Nucleus accumbens (tissue), 56 donors: ENCODE measurements around the gene NASP.

Experiments used
- DNase-seq, 56 donors: peaks; one replicate each; lab custom pipeline; 2025; lab: John Stamatoyannopoulos, UW

The NASP gene

DNA sequence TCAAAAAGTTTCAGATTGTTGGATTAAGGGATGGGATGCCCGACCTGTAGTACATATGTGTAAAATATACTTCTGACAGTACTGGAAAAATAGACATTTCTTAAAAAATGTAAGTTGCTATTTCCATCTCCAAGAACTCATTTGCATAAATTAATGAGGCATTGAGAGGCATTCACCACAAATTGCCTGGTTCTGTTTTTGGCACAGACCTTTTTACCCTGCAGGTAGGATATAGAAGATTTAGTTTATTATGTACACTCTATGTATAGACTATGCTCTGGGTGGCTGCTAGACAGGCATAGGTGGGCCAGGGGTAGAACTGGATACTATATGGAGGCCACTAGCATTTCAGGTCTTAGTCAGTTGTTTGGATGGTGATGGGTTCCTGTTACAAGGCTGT, 32.0 kb downstream of the NASP start:
- DNase-seq: no peak

DNA sequence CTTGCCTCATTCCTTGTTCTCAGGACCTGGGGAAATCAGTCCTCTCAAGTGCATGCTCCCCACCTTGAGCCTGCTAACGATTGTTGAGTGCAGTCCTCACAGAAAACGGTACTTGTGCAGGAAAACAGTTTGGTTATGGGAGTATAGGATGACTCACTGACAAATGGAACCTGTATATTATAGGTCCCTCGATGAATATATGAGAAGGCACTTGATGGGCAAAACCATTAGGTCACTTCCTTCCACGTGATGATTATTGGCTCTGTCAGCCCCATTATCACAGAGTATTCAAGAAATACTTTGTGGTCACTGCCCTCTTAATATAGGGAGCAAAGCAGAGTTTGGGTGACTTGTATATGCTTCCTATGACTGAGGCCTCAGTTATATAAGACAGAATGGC, 33.8 kb downstream of the NASP start:
- DNase-seq: no peak

DNA sequence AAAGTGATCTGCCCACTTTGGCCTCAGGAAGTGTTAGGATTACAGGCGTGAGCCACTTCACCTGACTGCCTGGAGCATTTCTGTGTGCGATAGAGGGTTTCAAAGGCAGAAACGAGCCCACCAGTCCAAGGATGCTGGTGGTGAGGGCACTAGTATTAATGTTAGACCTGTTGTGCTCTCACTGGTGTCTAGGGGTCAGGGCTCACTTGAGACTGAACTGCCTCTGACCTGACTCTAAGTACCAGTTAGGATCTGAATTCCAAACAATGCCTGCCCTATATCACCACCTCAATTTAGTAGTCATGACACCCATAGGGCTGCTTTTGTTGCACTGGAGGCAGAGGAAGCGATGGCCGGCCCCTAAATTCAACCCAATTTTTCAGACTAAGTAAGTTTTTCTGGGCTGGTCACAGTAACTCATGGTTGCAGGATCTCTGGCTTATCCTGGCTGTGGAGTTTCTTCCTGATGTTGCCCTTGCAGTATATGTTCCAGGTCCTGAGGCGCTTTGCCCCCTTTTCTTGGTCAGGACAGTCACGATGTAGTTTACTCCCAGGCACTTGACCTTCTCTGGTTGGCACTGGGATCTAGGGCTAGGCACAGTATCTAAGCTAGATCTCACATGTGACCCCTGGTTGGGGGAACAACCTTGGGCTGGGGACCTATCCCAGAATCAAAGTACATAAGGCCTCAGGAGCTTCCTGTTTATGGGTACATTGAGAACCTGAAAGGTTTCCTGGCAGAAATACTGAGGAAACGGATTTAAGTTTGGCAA, 35.5 kb downstream of the NASP start:
- no peak for DNase-seq

DNA sequence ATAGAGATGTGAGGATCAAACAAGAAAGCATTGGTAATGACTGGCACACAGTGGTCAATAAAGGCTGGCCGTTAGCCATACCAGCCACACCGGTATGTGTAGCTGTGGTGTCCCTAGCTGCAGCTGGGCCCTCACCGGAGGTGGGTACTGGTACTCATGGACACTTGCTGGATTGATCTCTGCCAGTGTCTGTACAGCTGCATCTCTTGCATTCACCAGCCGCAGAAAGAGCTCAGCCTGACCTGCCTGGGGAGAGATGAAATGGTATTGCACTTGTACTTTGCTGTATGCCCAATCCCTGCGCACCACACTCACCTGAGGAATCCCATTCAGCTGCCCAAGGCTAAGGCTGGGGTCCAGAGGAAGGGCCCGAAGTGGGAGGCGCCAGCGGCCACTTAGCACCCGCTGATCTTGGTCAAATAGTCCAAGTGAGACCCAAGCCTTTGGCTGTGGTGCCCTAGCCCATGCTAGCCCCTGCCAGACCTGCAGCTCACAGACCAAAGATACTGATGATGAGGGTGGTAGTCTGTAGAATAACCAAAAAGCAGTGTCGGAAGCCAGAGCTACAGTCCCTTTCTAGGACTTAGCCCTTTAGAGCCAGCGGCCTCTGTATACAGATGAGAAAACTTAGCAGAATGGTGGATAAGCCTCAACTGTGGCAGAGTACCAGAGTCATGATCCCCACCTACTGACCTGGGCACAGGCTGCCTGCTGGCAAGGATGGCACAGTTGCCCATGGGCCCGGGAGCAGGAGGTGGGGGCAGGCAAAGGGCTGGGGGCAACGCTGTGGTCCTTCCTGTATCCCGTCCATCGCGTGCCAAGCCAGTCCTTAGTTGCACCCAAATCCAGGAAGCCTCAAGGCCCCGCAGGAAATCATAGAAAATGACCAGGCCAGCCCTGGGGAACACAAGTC, 37.0 kb downstream of the NASP start:
- DNase-seq: no peak

DNA sequence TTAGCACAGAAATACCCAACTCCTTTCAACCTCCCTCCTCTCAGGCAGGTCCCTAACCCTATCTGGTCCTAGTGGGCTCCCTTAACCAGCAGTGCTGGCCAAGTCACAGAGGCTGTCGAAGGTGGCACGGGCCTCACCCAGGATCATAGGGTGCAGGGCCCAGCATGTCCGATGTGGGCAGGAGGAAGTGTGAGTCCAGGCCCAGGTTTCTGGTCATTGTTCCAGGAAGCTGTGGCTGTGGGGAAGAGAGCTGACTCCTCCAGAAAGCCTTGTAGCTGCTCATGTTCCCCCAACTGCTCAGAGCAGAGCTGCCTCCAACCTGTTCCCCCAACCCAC, 37.6 kb downstream of the NASP start:
- peak in 1 of 56 donors; percentile 4 for DNase-seq

DNA sequence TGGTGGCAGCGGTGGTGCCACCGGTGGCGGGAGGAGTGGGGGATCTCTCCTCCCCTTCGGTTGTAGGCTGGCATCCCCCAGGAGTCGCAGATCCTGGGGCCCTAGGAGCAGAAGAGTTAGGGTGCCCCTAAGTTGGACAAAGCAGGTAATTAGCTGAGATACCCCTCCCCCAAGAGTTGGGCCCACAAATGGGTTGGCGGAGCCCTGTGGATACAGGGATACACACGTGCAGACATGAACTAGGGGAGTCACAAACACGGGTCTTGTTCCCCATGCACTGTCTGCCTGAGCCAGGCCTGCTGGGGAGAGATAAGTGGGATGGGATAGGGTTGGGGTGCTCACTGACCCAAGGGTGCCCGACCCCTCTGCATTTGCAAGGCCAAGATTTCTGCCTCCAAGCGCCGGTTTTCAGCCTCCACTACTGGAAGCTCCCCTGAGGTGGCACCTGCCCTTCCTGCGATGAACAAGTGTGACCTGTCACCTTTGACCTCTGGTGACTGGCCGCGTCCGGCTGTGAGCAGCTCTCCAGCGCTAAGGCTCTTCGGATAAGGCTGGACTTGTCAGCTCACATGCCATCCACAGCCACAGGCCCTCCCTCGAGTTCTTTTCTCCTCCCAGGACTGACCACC, 38.2 kb downstream of the NASP start:
- DNase-seq: no peak

DNA sequence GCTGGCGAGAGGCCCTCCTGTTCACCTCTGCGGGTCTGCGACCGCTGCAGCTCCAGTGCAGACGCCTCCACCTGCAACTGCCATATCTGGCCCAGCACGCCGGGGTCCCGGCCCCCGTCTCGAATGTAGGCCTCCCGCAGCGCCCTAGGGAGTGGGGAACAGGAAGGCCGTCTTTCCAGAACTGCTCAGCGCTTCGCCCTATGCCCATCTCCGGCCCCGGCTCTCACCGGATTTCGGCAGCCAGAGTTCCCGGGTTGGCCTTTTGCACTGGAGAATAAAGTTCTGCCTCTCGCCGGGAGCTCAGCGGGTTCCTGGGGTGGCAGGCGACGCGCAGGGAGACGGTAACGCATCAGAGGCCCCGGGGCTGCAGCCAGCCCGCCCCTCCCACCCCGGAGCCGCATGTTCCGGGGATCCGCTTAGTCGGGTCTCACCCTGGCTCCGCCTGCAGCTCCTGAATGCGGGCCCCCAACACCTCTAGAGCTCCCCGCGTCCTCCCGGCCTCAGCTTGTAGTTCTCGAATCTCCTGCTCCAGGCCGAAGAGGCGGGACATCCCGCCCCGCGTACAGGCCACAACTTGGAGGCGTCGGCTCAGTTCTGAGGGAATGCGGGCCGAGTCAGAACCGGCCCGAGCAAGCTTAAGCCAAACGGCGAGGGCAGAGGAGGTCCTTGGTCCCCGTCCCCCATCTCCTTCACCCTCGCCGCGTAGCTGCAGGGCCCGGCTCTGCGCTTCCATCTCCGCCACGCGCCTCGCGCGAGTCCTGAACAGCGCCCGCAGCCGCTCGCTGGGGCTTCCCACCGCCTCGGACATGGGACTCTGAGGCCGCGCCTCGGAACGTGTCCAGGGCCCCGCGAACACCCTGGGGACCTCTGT, 38.9 kb downstream of the NASP start:
- DNase-seq: no peak

DNA sequence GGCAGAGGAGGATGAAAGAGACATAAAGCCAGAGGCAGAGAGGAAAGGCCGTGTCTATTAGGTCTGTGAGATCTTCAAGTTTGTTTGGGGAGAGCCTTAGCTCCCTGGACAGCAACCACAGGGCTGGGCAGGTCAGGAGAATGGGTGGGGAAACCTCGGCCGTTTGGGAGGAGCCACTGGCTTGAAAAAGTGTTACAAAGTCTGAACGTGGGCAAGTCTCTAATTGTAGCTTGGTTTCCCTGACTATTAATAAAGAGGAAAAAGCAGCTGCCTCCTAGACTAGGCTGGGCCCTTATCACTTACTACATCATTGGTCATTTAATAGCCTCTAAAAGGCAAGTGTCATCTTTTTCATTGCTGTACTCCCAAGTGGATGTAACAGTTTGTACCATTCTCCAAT, 40.1 kb downstream of the NASP start, which contains the start of gene CCDC17:
Gene CCDC17 (minus strand): TSS at position 83 of the 400 bp plus-strand sequence. CDS start 145 bp downstream, outside the sequence.
- DNase-seq: no peak

DNA sequence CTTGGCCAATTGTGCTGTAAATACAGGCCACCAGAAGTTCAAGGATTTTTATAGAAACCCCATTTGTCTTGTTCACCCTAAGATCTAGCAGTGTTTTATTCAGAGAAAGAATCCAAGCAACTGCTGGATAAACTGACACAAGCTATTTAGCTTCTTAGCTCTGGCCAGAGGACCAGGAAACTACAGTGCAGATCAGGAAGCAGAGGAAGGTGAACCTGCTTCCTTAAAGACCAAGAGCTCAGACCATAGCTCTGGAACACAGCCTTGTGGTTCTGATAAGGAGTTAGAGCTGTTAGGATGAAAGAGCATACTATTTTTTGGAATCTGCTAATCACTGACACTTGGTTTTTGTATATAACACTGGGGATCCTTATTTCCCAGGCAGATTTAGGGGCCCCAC, 45.2 kb downstream of the NASP start:
- no peak for DNase-seq

DNA sequence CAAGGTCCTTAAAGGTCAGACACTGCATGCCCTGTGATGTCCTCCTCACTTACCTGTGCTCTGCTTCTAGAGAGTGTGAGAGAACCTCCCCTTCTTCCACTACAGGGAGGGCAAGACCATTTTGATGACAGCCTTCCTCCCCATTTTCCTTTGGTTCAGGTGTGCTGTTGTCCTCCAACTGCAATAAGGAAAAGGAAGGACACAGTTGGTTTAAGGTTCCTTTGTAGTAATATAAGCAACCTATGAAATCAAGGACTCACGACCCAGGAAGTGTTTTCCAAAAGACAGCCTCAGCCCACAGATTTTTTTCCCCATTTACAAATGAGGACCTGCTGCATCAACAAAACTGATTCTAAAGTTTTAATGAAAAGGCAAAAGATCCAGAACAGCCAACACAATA, 46.6 kb downstream of the NASP start:
- DNase-seq: no peak

DNA sequence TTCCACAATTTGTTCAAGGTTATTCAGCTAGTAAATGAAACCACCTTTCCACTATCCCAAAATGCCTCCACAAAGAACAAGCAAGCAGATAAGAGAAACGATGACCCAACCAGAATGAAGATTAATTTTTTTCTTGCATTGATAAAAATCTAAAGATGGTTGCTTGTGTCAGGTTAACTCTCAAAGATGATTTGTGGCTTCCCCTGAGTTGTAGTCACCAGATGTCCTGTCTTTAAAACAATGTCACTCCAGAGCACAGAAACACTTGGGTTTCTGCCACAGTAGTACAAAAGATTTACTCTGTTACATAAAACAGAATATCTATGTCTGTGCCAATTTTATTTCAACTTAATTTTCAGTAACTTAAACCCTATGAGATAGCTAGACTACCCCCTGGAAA, 51.4 kb downstream of the NASP start:
- no peak for DNase-seq

DNA sequence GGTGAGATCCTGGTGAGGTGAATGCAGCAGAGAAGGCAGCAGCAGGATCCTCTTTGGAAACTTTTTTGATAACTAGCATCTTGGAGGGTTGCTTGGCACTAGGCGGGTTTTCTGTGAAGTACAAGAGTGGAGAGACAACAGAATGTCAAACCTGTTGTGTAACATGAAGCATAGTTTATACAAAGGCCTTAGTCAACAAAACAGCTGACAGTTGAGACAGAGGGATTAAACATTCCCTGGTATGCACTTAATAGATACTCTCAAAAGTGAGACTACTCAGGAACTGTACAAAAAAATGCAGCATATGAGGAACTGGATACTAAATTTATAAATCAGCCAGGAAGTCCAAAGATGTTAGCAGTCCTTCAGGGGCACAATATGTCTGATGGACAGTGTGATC, 56.5 kb downstream of the NASP start:
- DNase-seq: no peak

DNA sequence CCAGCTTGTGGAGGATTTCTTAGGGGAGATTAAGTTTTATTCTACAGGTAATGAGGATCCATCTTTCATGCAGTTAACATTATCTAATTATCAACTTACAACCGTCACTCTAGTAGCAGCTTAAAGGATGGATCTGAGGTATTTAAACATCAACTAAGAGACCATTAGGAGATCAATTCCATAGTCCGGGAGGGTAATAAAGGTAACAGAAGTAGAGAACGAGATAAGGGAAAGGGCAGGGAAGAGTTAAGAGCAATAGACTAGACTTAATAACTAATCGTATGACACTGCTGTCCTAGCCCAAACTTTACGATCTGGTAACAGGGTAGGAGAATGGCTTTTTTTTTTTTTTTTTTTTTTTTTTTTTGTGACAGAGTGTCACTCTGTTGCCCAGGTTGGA, 59.5 kb downstream of the NASP start:
- DNase-seq: no peak

DNA sequence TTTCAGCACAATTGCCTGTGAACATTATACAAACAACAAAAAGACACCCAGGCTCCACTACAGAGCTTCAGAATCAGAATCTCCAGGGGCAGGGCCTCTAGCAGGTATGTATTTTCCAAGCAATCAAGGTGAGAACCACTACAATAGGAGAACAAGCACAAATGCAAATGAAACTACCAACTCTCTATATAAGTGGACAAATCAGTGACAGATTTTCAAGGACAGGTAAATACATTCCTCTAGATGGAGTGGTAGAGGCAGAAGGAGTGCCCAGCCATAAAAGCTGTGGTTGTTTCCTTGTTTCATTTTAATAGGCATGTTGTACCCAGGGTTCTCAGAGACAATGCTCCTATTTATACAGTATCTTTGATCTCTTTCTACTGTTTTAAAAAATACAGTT, 60.1 kb downstream of the NASP start:
- DNase-seq: no peak

DNA sequence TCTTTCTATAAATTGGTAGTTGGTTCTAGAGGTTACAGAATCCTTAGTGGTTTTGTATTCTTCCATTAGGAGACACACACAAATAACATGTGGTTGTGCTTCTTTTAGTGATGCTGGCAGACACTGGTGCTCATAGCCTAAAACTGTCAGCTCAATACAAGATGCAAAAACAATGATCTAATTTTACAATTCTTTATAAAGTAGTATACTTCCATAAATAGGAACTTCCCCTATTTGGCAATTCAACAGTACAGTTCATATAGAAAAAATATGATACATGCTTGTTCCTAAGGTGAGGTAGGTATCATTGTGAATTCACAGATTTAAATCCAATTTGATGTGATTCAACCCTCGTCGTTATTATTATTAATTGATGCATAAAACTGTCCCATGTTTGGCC, 60.8 kb downstream of the NASP start:
- no peak for DNase-seq

DNA sequence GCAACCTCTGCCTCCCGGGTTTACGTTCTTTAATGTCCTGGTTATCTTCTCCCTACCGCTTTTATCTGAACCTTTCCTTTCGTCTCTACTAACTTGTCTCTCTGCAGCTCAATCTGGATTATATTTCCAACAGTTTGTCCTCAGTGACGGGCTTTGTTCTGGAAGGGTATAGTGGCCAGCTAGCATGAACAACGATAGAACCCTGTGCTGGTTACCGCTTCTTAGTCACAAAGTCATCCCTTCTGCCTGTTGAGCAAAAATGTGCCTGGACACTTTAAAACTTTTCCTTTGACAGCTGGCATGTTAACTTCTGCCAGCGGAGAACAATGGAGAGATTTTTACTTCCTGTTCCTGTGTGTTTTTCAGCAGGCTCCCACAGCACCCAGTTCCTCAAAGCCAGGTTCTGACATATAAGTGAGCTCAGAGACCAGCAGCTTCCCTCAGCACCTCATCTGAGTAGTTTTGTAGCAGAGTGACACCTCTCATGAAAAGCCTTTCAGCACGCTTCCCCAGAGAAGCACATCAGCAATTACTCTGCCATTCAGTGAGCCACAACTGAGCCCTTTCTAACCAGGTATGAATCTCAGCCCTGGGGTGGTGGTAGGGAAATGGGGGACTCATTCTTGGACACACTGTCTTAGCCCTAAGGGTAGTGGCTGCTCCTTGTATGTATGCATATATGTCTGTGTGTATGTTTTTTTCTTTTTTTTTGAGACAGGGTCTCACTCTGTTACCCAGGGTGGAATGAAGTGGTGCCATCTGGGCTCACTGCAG, 63.6 kb downstream of the NASP start:
- no peak for DNase-seq

DNA sequence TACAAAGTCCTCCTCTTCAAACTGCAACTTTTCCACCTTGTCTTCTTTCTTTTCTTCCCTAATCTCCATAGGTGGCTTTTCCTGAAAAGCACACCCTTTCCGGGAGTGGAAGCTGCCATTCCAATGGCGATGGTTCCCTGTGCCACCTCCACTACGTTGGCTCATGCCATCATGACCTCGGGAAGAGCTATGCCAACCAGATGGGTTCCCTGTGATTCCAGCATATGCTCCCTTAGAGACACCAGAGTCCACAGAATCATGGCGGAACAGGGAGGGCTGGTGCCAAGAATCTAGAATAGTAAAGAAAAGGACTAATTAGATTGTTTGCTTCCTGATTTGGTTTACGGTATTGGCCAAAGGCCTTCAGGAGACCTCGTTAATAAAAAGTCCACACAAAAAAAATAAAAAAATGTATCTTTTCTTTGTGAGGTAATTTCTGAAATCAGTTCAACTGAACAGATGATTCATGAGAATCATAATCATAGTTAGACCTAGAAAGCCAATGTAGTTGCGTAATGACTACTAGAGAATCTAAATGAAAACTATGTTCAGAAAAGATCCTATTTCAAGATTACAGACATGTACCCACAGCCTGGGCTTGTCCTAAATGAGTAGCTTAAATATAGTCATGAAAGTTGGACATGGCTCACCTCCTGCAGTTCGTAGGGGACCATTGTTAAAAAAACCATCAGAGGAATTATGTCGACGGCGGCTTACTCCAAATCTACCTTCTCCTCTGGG, 70.9 kb downstream of the NASP start:
- DNase-seq: no peak

DNA sequence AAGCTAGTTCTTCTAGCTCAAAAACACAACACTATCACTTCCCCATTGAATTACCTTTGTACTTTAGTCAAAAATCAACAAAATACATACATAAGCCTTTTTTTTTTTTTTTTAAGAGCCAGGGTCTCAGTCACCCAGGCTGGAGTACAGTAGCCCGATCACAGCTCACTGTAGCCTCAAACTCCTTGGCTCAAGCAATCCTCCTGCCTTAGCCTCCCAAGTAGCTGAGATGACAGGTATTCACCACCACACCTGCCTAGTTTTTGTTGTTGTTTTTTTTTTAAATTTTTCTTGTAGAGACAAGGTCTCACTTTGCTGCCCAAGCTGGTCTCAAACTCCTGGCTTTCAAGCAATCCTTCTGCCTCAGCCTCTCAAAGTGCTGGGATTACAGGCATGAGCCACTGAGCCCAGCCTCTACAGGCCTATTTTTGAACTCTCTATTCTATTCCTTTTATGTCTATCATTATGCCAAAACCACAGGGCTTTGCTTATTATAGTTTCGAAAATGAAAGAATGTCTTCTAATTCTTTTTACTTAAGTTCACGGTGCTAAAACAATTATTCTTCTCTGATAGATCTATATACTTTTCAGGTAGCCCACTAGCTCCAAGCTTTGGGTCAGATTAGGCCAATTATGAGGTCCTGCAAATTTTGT, 72.9 kb downstream of the NASP start:
- DNase-seq: no peak
